Neural cell (in vitro differentiated cells): Measurements from ENCODE around the gene THEM4.

Experiments
- EP300 ChIP-seq: fragments of 450-650 bp; conservative IDR thresholded peaks from 2 replicates; pipeline ENCODE4 v1.6.1; 2014; ENCODE audit warnings: antibody characterized with exemption, mild to moderate bottlenecking, moderate library complexity; ENCODE audit not compliant: poor library complexity, severe bottlenecking
- EZH2 ChIP-seq: fragments of 200-600, 300-800 bp; shearing (Covaris generic), sonication (generic); IDR thresholded peaks from 2 replicates; pipeline ENCODE4 v1.6.1; 2014; ENCODE audit warnings: antibody characterized with exemption, low read length, borderline replicate concordance, mild to moderate bottlenecking; ENCODE audit not compliant: insufficient read depth, poor library complexity, severe bottlenecking
- POLR2AphosphoS5 ChIP-seq: IDR thresholded peaks from 2 replicates; pipeline ENCODE4 v1.6.1; 2012
- TAF1 ChIP-seq: IDR thresholded peaks from 2 replicates; pipeline ENCODE4 v1.6.1; 2012; ENCODE audit warnings: low read depth

DNA sequence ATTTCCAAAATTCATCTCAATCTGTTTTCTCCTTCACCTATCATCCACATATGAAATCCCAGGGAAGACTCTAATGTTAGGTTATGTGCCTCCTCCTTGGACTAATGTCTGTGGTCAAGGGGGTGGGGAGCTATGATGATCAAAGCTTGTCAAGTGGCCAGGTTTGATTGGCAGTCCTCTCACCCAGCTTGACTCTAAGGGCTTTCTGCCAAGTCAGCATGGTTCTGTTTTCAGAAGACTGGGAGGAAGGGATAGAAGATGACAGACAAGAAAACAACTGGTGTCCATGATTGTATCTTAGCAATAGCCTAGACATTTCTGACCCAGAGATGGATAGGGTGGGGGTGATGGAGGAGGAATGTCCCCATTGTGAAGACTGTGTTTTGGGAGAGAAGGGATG, 46.7 kb downstream of the THEM4 start:
- no peak for TF ChIP-seq POLR2AphosphoS5
- no peak for TF ChIP-seq EP300
- no peak for TF ChIP-seq EZH2
- no peak for TF ChIP-seq TAF1
